Measurements from ENCODE around the gene EVA1A.

- TF ChIP-seq CTCF (IDR thresholded peaks at IDR 0.05 in 4 of 5, conservative IDR thresholded peaks at IDR 0.05 in 1 of 5) (no peak), POLR2A (IDR thresholded peaks at IDR 0.05) (no peak)
These were observed 101.0 kb downstream of the EVA1A start for GRCh38 chr2:75459565-75460310.
